ENCODE results near the gene CHRNA1.

CHRNA1 gene

GRCh38 chr2:174791020-174791419 lies 26.7 kb upstream of the CHRNA1 start:
- Histone ChIP-seq H4K20me1 (ENCODE audit: low read depth, low read length) (no peaks in the 10 kb centered on the region), H3K27ac (ENCODE audit: low read depth, low read length) (no peak overlapping the region), H3K4me2 (ENCODE audit: low read depth, low read length, poor library complexity, severe bottlenecking) (no peak overlapping the region), H3F3A (ENCODE audit: insufficient read depth) (no peaks in the 10 kb centered on the region), H3K9me3 (ENCODE audit: insufficient read depth, low read length) (no peaks in the 10 kb centered on the region), H3K36me3 (ENCODE audit: low read length) (no peaks in the 10 kb centered on the region), H3K9me2 (replicated peaks; ENCODE audit: insufficient read depth, low read length) (no peaks in the 10 kb centered on the region), H3K4me3 (ENCODE audit: insufficient read depth, low read length, poor library complexity, severe bottlenecking) (no peak overlapping the region), H3K27me3 (ENCODE audit: low read length) (no peaks in the 10 kb centered on the region), H3K79me2 (ENCODE audit: insufficient read depth, low read length) (no peaks in the 10 kb centered on the region), H3K9ac (ENCODE audit: low read length) (no peak overlapping the region), H2AFZ (ENCODE audit: low read depth, low read length, severe bottlenecking) (no peak overlapping the region)
- TF ChIP-seq, protein P1, sequence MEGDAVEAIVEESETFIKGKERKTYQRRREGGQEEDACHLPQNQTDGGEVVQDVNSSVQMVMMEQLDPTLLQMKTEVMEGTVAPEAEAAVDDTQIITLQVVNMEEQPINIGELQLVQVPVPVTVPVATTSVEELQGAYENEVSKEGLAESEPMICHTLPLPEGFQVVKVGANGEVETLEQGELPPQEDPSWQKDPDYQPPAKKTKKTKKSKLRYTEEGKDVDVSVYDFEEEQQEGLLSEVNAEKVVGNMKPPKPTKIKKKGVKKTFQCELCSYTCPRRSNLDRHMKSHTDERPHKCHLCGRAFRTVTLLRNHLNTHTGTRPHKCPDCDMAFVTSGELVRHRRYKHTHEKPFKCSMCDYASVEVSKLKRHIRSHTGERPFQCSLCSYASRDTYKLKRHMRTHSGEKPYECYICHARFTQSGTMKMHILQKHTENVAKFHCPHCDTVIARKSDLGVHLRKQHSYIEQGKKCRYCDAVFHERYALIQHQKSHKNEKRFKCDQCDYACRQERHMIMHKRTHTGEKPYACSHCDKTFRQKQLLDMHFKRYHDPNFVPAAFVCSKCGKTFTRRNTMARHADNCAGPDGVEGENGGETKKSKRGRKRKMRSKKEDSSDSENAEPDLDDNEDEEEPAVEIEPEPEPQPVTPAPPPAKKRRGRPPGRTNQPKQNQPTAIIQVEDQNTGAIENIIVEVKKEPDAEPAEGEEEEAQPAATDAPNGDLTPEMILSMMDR (IDR thresholded peaks at IDR 0.05; ENCODE audit: insufficient read depth, low read length, poor library complexity, severe bottlenecking), result no peak
- TF ChIP-seq EZH2phosphoT487 (conservative IDR thresholded peaks at IDR 0.05; ENCODE audit: low read length), result no peak

DNA sequence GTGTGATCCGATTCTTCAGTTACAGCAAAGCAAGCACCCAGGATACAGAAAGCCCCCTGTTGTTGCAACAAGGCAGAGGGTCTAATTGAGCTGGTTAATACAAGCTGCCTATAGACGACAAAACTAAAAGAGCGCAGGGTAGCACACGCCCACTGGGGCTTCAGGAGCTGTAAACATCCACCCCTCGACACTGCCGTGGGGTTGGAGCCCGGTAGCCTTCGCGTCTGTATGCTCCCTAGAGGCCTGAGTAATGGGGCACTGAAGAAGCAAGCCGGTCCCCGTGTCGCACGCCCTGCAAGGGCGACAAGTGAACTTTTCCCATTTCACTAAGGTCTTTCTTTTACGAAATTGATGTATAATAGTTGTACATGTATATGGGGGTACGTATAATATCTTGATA lies 24.7 kb upstream of the CHRNA1 start:
- Histone ChIP-seq H3K9me3 (ENCODE audit: insufficient read depth, low read length) (no peaks in the 10 kb centered on the region), H3K79me2 (ENCODE audit: insufficient read depth, low read length) (no peaks in the 10 kb centered on the region), H4K20me1 (ENCODE audit: low read depth, low read length) (no peaks in the 10 kb centered on the region), H3F3A (ENCODE audit: insufficient read depth) (no peaks in the 10 kb centered on the region), H3K4me3 (ENCODE audit: insufficient read depth, low read length, poor library complexity, severe bottlenecking) (no peak overlapping the region), H2AFZ (ENCODE audit: low read depth, low read length, severe bottlenecking) (no peak overlapping the region), H3K4me2 (ENCODE audit: low read depth, low read length, poor library complexity, severe bottlenecking) (no peak overlapping the region), H3K36me3 (ENCODE audit: low read length) (no peaks in the 10 kb centered on the region), H3K9ac (ENCODE audit: low read length) (no peak overlapping the region), H3K27me3 (ENCODE audit: low read length) (no peaks in the 10 kb centered on the region), H3K9me2 (replicated peaks; ENCODE audit: insufficient read depth, low read length) (no peaks in the 10 kb centered on the region), H3K27ac (ENCODE audit: low read depth, low read length) (no peak overlapping the region)
- TF ChIP-seq EZH2phosphoT487 (conservative IDR thresholded peaks at IDR 0.05; ENCODE audit: low read length), result no peak
- TF ChIP-seq, protein P1 (IDR thresholded peaks at IDR 0.05; ENCODE audit: insufficient read depth, low read length, poor library complexity, severe bottlenecking), result no peak

DNA sequence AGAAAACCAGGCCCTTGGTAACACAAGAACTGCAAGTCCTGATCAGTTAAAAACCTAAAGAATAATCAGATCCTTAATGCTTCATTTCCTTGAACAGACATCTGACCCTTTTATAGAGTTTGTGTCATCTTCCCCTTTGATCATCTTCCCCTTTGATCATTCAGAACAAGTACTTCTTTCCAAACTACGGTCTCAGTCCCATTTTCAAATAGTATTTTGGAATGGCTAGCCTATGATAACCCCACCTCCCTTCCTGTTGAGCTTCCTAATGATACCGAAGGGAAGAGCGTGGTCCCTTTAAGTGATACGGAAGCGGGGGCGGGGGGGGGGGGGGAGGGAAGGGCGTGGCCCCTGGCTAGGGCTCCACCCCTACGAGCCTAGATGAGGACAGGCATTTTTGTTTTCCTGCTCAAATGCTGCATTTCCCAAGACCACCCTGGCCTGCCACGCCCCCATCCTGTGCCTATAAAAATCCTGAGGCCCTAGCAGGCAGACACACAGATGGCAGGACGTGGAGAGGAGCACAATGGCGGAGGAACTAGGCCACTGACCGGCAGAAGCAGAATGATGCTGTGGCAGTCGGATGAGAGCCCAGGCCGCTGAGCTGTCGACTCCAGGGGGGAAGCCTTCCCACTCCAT lies 24.1 kb upstream of the CHRNA1 start:
- H3K79me2 ChIP-seq (ENCODE audit: insufficient read depth, low read length), result no peaks in the 10 kb centered on the region
- H3K9me3 ChIP-seq (ENCODE audit: insufficient read depth, low read length), result no peaks in the 10 kb centered on the region
- H3K27ac ChIP-seq (ENCODE audit: low read depth, low read length), result no peak overlapping the region
- no peaks in the 10 kb centered on the region for H3K36me3 ChIP-seq (ENCODE audit: low read length)
- no peaks in the 10 kb centered on the region for H3F3A ChIP-seq (ENCODE audit: insufficient read depth)
- TF ChIP-seq, protein P1 (IDR thresholded peaks at IDR 0.05; ENCODE audit: insufficient read depth, low read length, poor library complexity, severe bottlenecking), result no peak
- no peak for TF ChIP-seq EZH2phosphoT487 (conservative IDR thresholded peaks at IDR 0.05; ENCODE audit: low read length)
- H2AFZ ChIP-seq (ENCODE audit: low read depth, low read length, severe bottlenecking), result no peak overlapping the region
- H4K20me1 ChIP-seq (ENCODE audit: low read depth, low read length), result no peaks in the 10 kb centered on the region
- H3K9me2 ChIP-seq (replicated peaks; ENCODE audit: insufficient read depth, low read length), result no peaks in the 10 kb centered on the region
- H3K9ac ChIP-seq (ENCODE audit: low read length), result no peak overlapping the region
- H3K27me3 ChIP-seq (ENCODE audit: low read length), result no peaks in the 10 kb centered on the region
- no peak overlapping the region for H3K4me3 ChIP-seq (ENCODE audit: insufficient read depth, low read length, poor library complexity, severe bottlenecking)
- H3K4me2 ChIP-seq (ENCODE audit: low read depth, low read length, poor library complexity, severe bottlenecking), result no peak overlapping the region

Data from SU-DHL-6 (cell line).